PC-9 (cell line): ENCODE measurements around the gene ANXA6.

ENCODE experiments used
- EZH2 ChIP-seq: fragments of 200-600 bp; sonication (generic); IDR thresholded peaks from 2 replicates; pipeline ENCODE4 v1.8.0; 2017; ENCODE audit warnings: antibody characterized with exemption, low read depth
- TF ChIP-seq, protein P1 (sequence below): fragments of 200-600 bp; sonication (generic); conservative IDR thresholded peaks from 2 replicates; pipeline ENCODE4 v1.6.1; 2017; ENCODE audit warnings: mixed run types, antibody characterized with exemption, mild to moderate bottlenecking, moderate library complexity

DNA sequence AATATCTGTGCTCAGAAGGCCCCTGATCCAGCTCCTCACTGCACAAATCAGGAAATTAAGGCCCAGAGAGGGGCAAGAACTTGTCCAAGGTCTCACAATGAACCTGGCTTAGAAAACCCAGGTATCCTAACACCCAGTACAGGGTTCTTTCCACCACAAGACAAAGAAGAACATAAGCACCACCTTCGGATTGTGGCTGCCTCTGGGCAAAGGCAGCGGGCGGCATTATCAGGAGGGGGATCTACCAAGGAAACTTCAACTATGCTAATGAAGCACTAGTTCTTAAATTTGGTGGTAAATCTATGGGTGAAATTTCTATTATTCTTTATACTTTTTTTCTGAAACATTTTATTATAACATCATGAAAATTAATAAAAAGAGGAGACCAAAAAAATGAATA, 17.9 kb downstream of the ANXA6 start:
- TF ChIP-seq, protein P1, sequence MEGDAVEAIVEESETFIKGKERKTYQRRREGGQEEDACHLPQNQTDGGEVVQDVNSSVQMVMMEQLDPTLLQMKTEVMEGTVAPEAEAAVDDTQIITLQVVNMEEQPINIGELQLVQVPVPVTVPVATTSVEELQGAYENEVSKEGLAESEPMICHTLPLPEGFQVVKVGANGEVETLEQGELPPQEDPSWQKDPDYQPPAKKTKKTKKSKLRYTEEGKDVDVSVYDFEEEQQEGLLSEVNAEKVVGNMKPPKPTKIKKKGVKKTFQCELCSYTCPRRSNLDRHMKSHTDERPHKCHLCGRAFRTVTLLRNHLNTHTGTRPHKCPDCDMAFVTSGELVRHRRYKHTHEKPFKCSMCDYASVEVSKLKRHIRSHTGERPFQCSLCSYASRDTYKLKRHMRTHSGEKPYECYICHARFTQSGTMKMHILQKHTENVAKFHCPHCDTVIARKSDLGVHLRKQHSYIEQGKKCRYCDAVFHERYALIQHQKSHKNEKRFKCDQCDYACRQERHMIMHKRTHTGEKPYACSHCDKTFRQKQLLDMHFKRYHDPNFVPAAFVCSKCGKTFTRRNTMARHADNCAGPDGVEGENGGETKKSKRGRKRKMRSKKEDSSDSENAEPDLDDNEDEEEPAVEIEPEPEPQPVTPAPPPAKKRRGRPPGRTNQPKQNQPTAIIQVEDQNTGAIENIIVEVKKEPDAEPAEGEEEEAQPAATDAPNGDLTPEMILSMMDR = no peak
- no peak for TF ChIP-seq EZH2
